CD4-positive, alpha-beta T cell treated with Interleukin-4 for 1 hour (primary cell): Measurements from ENCODE around the gene PPFIA4.
"Not testable (repeated sequence)": the region's sequence is repeated elsewhere in the genome, so short reads cannot be mapped to it uniquely, and the experiment has no call there.

Source experiments
- DNase-seq, 2 donors: peaks; one replicate each; pipeline ENCODE4 v3.0.0-alpha.2; 2020 to 2022

PPFIA4 gene

DNA sequence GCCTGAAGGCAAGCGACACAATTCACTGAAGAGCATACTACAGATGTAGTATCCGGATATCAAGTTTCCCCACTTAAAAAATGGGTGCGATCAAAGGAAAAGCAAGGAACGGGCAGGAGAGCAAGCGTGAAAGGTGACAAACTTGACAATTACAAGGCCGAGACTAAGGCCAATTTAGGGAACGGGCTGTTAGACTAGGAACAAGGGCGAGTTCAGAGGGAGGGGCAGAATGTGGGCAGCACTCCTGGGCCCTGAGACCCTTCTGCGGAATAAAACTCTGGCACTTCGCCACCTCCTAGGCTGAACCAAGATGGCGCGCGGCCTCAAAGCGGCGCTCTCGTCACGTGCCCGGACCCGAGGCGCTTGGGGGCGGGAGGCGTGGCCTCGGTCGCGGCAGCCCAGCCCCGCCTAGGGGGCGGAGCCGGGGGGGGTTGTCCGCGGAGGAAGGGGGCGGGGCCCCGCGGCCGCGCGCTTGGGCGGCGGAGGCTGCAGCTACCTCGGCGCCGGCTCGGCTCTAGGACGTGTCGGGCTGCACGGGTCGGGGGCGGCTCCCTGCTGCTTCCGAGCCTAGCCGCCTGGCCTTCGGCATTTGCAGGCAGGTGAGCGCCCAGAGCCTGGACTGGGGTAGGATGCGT is at the start of gene PPFIA4:
Gene PPFIA4, plus strand, starts transcription at position 461 of the 635 bp plus-strand sequence. CDS start 12,518 bp downstream, outside the sequence.
- DNase-seq: peak; percentile 87 to 91

GRCh38 chr1:202976633-202977032 is 49.7 kb upstream of the PPFIA4 start:
- DNase-seq: no peak

GRCh38 chr1:202979459-202979858 is 46.8 kb upstream of the PPFIA4 start:
- no peak for DNase-seq

DNA sequence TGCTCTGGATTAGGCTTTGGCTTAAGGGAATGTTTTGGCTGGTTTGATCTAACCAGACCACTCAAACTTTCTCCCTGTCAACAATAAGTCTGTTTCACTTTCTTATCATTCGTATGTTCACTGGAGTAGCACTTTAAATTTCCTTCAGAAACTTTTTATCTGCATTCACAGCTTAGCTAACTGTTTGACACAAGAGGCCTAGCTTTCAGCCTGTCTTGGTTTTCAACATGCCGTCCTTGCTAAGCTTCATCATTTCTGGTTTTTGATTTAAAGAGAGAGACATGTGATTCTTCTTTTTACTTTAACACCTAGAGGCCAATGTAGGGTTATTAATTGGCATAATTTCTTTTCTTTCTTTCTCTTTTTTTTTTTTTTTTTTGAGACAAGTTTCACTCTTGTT is 44.4 kb upstream of the PPFIA4 start:
- DNase-seq: no peak

GRCh38 chr1:202982715-202983430 is 43.4 kb upstream of the PPFIA4 start:
- no peak for DNase-seq

GRCh38 chr1:202986120-202986519 is 40.2 kb upstream of the PPFIA4 start:
- not testable (repeated sequence) for DNase-seq

- no peak for DNase-seq
Observed at GRCh38 chr1:202987255-202987654, 39.0 kb upstream of the PPFIA4 start.

DNA sequence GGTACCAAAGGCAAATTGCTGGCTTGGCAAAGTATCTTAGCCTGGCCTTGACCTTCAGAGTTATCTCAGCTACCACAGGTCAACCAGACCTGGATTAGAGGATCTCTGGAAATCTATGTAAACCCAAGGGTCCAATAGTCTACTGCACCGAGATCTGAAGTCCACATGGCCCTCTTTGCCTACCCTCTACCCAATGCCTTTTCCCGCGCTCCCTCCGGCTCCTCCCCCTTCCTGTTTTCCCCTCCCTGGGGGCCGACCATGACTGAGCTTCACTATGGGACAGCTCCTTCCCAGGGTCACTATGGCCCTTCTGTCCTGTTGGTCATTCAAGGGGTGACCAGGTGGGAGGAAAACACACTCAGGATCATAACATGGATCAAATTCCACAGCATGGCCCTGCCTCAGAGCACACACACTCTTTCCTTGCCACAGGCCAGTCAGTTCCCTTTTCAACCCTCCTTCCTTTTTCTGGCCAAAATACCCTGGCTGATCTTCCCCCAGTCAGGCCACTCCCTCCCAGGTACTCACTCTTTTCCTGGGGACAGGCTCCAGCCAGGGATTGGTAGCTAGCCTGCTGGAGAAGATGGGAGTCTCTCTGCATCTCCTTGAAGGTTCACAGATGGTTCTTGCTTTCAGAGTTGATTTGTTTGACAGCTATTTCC is 38.2 kb upstream of the PPFIA4 start:
- DNase-seq: no peak

GRCh38 chr1:202989879-202990278 is 36.4 kb upstream of the PPFIA4 start:
- no peak for DNase-seq

DNA sequence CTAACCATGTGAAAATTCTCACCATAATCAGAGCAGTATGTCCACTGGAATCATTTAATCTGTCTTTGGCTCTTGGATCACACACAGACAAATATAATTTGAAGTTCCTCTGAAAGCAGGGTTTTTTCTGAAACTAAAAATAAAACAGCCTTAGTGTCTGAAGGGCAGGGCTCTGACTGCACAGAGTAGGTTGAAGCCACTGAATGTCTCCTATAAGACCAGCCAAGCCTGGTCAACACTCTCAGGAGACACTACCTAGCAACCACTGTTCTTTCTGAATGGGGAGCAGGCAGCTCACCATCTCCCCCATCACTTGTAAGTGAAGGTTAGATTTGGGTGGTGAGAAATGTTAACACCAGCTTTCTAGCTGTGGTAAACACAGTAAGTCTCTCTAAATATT is 35.2 kb upstream of the PPFIA4 start:
- no peak for DNase-seq

DNA sequence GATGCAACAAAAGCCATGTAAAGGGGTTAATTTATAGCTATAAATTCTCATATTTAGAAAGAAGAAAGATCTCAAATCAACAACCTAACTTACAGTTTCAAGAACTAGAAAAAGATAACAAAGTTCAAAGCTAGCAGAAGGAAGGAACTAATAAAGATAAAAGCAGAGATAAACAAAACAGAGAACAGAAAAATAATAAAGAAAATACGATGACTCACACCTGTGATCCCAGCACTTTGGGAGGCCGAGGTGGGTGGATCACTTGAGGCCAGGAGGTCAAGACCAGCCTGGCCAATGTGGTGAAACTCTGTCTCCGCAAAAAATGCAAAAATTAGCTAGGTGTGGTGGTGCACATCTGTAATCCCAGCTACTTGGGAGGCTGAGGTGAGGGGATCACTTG is 31.5 kb upstream of the PPFIA4 start:
- no peak for DNase-seq

DNA sequence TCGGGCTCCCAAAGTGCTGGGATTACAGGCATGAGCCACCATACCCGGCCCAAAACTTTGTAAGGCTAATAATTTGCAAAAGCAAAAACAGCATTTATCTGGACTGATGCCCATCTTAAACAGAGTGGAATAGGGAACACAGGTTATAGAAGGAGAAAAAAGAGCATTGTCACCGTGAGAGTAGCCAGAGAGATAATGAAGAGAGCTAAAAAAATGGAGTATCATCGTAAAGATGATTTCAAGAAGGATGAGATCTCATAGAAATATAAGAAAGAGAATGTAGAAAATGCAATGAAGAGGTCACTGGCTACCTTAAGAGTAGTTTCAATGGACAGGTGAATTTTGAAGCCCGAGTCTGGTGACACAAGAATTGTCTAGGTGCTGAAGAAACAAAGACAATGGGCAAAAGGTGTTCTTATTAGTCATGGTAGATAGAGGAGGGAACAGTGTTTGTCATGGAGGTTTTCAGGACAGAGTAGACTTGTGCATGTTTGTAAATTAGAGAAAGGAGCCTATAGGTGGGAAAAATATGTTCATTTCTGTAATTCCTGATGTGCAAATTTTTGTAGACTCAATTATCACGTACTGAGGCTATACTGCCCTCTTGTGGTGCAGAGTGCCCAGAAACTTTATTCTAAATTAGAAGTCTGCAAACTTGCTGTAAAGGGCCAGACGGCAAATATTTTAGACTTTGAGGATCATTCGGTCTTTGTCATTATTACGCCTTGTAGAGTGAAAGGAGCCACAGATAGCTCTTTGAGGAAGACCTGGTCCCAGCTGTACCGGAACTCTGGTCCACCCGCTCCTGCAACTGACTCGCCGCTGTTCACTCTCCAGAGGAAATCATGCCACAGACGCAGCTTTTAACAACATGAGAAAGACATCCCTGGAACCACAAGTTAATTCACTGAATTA is 27.2 kb upstream of the PPFIA4 start:
- DNase-seq: peak; percentile 55 to 76

DNA sequence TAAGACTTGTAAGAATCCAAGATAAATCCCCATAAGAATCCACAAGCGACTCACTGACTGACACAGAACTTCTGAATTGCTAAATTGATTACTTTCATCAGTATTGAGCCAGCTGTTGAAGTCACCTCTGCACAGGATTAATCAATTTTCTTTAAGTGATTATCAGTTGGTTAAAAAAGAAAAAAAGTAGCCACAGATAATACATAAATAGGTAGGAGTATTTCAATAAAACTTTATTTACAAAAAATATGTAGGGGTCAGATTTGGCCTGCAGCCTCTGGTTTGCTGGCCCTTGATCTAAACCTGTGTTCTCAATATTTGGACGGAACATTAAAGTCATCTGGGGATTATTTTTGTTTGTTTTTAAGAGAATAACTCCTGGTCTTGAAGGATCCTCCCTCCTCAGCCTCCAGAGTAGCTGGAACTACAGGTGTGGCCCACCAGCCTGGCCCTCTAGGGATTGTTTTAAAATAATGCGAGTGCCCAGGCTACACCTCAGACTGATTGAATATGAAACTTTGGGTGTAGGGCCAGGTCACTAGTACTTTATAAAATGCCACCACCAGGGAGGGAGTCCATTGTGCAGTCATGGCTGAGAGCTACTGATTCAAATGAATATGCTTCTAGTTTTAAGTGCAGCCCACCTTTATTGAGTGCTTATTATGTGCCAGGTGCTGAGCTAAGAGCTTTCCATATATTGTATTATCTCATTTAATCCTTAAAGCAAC is 25.9 kb upstream of the PPFIA4 start:
- no peak for DNase-seq

DNA sequence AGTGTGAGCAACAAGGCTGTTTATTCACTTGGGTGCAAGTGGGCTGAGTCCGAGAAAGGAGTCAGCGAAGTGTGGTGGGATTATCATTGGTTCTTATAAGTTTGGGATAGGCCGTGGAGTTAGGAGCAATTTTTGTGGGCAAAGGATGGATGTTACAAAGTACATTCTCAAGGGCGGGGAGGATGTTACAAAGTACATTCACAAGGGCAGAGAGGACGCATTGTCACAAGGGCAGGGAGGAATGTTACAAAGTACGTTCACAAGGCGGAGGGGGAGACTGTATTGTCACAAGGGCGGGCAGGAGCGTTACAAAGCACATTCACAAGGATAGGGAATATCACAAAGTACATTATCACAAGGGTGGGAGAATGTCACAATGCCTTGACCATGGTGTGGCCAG is 24.3 kb upstream of the PPFIA4 start:
- no peak for DNase-seq

GRCh38 chr1:203002951-203003350 is 23.3 kb upstream of the PPFIA4 start:
- no peak for DNase-seq

DNA sequence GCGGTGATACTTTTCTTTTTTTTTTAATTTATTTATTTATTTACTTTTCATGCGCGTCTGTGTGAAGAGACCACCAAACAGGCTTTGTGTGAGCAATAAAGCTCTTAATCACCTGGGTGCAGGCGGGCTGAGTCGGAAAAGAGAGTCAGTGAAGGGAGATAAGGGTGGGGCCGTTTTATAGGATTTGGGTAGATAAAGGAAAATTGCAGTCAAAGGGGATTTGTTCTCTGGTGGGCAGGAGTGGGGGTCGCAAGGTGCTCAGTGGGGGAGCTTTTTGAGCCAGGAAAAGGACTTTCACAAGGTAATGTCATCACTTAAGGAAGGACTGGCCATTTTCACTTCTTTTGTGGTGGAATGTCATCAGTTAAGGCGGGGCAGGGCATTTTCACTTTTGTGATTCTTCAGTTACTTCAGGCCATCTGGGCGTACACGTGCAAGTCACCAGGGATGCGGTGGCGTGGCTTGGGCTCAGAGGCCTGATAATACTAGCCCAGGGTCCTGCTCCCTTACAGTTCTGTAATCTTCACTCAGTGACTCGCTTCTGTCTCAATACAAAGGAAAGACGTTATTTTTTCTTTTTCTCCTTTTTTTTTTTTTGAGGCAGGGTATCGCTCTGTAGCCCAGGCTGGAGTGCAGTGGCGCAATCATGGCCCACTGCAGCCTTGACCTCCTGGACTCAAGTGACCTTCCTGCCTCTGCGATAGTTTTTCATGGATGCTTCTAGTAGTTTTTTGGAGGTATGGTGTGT is 20.7 kb upstream of the PPFIA4 start:
- DNase-seq: not testable (repeated sequence)

DNA sequence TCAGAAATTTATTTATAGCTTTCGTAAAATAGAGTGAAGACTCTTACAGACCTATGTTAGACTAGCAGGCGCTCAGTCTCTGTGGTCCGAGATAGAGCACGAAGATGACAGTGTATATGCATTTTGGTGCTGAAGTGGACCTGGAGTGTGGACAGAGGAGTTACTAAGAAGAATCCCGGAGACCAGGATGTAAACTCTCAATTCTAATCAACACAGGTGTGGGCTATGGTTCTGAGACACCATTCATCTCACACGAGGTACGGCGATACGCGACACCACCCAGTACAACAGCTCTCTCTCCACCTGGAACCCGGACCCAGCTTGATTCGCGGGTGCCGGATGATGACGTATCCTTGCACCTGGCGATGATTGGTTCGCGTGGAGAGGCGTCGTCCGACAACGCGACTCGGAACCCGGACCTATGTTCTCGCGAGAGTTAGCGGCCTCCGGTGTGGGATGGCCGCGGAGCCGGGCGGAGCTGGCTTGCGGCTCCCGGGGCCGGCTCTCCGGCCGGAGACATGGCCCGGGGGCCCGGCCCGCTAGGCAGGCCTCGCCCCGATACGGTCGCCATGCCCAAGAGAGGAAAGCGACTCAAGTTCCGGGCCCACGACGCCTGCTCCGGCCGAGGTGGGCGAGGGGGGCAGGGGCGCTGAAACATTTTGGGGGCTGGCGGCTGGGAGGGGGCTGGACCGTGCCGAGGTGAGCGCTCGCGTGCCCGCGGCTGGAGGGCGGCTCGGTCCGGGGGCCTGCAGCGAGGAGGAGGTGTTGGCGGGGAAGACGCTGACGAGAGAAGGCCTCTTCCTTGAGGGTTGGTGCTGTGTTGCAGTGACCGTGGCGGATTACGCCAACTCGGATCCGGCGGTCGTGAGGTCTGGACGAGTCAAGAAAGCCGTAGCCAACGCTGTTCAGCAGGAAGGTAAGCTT is 19.1 kb upstream of the PPFIA4 start, which contains the start of gene TMEM183A:
Gene TMEM183A, plus strand, starts transcription at position 427 of the 924 bp plus-strand sequence. Its CDS starts 92 bp downstream, at position 519.
- peak; percentile 97 for DNase-seq

- no peak for DNase-seq
Observed at GRCh38 chr1:203009185-203009584, 17.1 kb upstream of the PPFIA4 start.

DNA sequence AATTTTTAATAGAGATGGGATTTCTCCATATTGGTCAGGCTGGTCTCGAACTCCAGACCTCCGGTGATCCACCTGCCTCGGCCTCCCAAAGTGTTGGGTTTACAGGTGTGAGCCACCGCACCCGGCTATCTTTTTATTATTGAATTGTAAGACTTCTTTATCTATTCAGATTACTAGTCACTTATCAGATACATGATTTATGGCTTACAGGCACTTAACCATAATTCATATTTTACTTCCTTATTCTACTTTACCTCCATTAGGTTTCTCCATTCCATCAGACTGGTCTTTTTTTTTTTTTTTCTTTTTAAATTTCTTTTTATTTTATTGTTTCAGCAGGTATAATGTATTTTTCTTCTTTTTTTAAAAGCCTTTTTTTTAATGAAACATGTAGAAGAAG is 14.7 kb upstream of the PPFIA4 start:
- no peak for DNase-seq

DNA sequence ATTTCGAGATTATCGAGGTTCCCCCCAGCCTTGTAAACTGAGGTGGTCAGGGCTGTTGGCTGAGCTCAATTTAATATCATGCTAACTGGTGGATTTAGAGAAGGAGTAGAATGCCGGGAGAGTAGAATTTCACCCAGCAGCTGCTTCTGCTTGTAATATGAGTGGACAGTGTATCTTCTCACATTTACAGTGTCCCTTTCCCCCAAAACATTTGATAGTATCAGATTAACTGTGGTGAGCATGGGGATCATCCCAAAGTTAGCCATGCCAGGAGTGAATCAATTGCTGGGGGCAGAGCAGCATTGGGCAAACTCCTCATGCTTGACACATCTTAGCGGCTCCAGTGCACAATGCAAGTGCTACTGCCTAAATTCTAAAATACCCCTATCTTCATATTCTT is 9.2 kb upstream of the PPFIA4 start:
- no peak for DNase-seq
